T47D (cell line): ENCODE data around the gene PRDM10.
"Not testable (repeated sequence)": the region's sequence is repeated elsewhere in the genome, so short reads cannot be mapped to it uniquely, and the experiment has no call there.

Experiments used
- DNase-seq, 2 experiments: peaks; one replicate each; pipeline versions ENCODE4 v3.0.0 to v3.0.0-alpha.2; 2011 to 2012; ENCODE audit warnings: low read depth in 1 of 2, low spot score in 1 of 2
- JUND ChIP-seq: IDR thresholded peaks from 2 replicates; pipeline ENCODE4 v1.6.1; 2012; ENCODE audit warnings: low read depth
- in situ Hi-C: cut with HindIII; loops from 2 replicates; pipeline ENCODE4 v1.10.0; 2016; ENCODE audit warnings: low sequenced_read_pairs, low pct_unique_long_range_greater_than_20kb

The PRDM10 gene

DNA sequence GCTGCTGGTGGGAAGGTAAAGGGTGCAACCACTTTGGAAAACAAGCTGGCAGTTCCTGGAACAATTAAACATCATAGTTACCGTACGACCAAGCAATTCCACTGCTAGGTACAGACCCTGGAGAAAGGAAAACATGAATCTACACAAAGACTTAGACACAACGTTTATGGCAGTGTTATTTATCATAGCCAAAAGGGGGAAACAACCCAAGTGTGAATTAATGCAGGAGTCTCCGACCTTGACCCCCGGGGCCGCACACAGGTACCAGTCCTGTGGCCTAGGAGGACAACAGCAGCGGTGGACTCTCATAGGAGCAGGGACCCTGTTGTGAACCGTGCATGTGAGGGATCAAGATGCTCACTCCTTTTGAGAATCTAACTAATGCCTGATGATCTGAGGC, 22.5 kb downstream of the PRDM10 start:
- DNase-seq, result no peak
- in situ Hi-C loops, result no loop called here
- TF ChIP-seq JUND, result no peak

DNA sequence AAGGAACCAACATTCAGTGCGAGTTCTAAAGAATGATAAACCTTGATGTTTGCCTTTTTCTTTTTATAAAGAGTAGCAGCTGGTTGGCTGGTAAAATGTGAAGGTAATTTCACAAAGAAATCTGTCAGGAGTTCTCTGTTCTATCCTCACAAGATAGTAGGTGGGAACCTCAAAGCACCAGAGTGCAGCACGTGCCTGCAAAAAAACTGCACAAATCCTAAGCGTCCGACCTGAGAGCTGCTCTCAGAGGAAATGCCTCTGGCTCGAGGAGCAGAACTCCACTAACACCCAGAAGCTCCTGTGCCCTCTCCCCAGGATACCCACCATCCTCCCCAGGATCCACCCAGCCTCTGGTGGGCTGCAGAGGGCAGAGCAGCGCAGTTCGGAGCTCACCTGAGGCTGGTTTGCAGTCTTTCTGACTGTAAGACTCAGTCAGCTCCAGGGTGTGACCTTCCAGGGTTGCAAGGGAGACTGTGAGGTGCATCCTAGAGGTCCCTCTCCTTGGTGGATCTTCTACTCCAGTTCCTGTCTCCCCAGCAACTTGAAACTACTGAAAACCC, 23.5 kb downstream of the PRDM10 start:
- in situ Hi-C loops, result no loop called here
- no peak for DNase-seq
- no peak for TF ChIP-seq JUND

DNA sequence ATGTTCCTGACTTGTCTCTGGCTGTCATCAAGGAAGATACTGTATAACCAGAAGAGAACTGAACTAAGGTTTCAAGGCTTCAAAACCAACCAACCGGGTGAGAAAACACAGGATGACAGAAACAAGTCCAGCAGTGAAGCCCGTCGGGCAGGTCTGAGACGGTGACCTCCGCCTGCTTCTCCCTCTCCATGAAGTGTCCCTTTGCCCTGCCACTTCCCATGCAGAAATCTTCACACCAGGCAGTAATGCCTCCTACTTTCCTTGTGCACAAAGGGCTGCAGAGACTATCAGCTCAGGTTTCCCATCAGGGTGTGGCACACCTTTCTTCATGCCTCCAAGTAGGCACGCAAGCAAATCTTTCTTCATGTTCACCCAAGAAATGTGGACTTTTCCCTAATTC, 24.2 kb downstream of the PRDM10 start:
- TF ChIP-seq JUND, result no peak
- in situ Hi-C loops, result no loop called here
- DNase-seq, result no peak

DNA sequence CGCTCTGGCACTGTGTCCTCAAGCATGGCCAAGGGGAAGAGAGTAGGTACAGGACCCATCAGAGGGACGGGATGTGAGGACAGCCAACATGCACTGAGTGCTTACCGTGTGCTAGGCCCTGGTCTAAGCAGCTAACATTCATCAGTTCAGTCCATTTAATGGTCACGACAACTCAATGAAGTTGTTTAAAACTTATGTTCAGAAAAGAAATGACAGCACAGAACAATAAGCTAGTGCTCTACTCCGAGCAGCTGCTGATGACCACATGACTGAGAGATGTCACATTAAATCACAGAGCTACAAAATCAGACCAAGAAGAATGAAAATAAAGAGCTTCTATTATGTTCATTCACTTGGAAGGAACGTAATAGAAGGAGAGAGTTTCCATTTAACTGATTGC, 26.3 kb downstream of the PRDM10 start:
- in situ Hi-C loops, result no loop called here
- no peak for TF ChIP-seq JUND
- no peak for DNase-seq

DNA sequence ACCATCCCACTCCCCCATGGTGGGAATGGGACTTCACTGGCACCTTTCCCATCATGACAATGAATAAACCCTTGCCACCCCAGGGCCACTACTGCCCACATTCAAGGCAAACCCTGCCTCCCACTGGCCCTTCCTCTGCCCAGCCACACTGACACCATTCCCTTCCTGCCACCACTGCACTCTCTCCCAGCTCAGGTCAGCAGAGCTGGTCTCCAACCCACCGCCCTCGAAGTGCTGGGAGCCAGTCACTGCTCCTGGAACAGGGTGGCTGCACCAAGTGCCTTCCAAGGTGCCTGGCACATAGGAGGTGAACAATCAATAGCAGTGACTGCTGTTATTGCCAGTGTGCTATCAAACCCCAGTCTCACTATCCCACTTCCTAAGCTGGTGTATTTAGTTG, 27.1 kb downstream of the PRDM10 start:
- in situ Hi-C loops, result no loop called here
- TF ChIP-seq JUND, result no peak

DNA sequence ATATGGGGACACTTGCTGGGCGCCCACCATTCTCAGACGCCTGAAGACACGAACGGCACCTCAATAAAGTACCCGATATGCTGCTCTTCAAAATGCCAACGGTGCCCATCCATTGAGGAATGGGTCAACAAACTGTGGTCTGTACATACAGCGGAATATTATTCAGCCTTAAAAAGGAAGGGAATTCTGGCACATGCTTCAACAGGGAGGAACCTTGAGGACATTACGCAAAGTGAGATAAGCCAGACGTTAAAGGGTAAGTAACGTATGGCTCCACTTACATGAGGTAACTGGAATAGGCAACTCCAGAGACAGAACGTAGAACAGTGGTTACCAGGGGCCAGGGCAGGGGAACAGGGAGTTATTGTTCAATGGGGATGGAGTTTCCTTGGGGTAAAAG, 28.0 kb downstream of the PRDM10 start:
- in situ Hi-C loops, result no loop called here
- TF ChIP-seq JUND, result no peak
- DNase-seq, result no peak

More for the DNA sequence above, 27.1 kb downstream of the PRDM10 start:
- DNase-seq, result no peak

GRCh38 chr11:129974237-129974636, 28.4 kb downstream of the PRDM10 start:
- no peak for DNase-seq
- in situ Hi-C loops, result no loop called here
- no peak for TF ChIP-seq JUND

DNA sequence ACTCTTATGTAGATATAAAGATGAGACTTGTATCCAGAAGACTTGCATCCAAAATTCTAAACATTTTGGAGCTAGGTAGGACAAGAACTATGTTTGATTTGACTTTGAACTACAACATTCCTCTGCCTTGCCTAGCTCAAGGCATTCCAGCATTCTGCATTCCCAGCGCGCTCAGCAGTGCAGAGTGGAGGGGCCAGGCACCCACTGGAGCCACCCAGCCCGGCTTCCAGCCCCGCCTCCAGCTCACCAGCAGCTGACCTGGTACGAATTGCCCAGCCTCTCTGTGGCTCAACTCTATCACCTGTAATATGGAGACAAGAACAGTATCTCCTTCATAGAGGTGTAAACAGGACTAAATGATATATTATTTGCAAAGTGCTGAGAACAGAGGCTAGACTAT, 28.8 kb downstream of the PRDM10 start:
- no peak for TF ChIP-seq JUND
- in situ Hi-C loops, result no loop called here
- peak; percentile 52 to 63 for DNase-seq

DNA sequence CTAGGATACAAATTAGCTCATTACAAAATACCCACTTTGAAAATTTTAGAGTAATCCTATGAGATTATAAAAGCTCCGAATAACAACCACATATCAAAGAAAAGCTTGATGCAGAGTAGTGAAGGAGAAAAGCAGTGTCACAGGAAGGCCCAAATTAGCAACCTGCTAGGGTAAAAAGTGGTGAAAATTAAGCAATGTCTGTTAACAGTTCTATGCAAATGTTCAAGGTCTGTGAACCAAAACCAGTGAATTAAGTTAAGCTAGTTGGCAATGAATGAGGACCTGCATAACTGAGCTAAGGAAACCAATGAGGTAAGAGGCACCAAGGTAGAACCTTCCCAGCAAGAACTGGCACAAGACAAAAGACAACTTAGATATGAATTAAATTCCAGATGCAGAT, 29.6 kb downstream of the PRDM10 start:
- in situ Hi-C loops, result no loop called here
- no peak for DNase-seq
- no peak for TF ChIP-seq JUND

- in situ Hi-C loops, result no loop called here
- TF ChIP-seq JUND, result no peak
- no peak for DNase-seq
Observed at GRCh38 chr11:129972611-129973010, 30.0 kb downstream of the PRDM10 start.

- DNase-seq, in situ Hi-C loops: not testable (repeated sequence)
Observed at GRCh38 chr11:129971856-129972255, 30.8 kb downstream of the PRDM10 start.

GRCh38 chr11:129969920-129970319, 32.7 kb downstream of the PRDM10 start:
- DNase-seq, result no peak
- no peak for TF ChIP-seq JUND
- in situ Hi-C loops, result no loop called here

GRCh38 chr11:129968591-129969419, 33.8 kb downstream of the PRDM10 start:
- in situ Hi-C loops, result no loop called here
- no peak for TF ChIP-seq JUND
- DNase-seq, result no peak

DNA sequence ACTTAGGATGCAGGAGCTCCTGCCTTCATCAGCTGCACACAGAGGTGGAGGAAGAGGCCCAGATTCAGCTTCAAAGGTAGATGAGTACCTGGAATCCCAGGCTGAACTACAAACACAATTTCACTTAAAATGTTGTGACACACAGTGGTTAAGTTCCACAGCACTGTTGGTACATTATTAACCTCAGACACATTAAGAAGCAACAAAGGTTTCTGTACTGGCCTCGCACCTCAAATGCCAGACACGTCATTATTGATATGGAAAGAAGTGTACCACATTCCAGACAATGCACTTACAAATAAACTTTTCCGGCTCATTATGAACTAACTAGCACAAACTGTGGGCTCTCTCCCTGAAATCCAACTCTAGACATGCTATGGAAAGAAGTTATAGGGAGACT, 34.6 kb downstream of the PRDM10 start:
- TF ChIP-seq JUND, result no peak

More for the DNA sequence above, 34.6 kb downstream of the PRDM10 start:
- DNase-seq, result no peak
- in situ Hi-C loops, result no loop called here
